OCI-LY3 (cell line): ENCODE measurements around the gene TTI1.

Source experiments
- H2AFZ ChIP-seq: fragments of 200-600, 300-600 bp; shearing (Covaris generic); 2 replicates; pipeline ENCODE4 v1.6.0; 2014; ENCODE audit warnings: antibody characterized with exemption, low read depth, low read length
- H3K27ac ChIP-seq: fragments of 200-600, 300-600 bp; sonication (generic); 2 replicates; pipeline ENCODE4 v1.5.1; 2014; ENCODE audit warnings: mild to moderate bottlenecking, low read length, moderate library complexity, mixed read lengths
- H3K27me3 ChIP-seq: fragments of 200-600, 300-600 bp; sonication (generic); 2 replicates; pipeline ENCODE4 v1.6.1; 2014; ENCODE audit warnings: low read depth, low read length, mixed read lengths
- H3K36me3 ChIP-seq: fragments of 200-600, 300-600 bp; sonication (generic); replicated peaks from 2 replicates; pipeline ENCODE3; 2014; ENCODE audit warnings: low read depth, low read length, mixed read lengths
- H3K4me1 ChIP-seq: fragments of 300-600, 200-600 bp; sonication (generic); 2 replicates; pipeline ENCODE4 v1.6.1; 2014; ENCODE audit warnings: low read length, mixed read lengths
- H3K4me2 ChIP-seq: fragments of 200-600, 300-600 bp; sonication (generic); 2 replicates; pipeline ENCODE4 v1.6.1; 2014; ENCODE audit warnings: low read length, mixed read lengths
- H3K4me3 ChIP-seq: fragments of 300-600, 200-600 bp; sonication (generic); 2 replicates; pipeline ENCODE4 v1.5.1; 2014; ENCODE audit warnings: antibody characterized with exemption, mild to moderate bottlenecking, low read length, moderate library complexity
- H3K79me2 ChIP-seq: fragments of 300-600, 200-600 bp; shearing (Covaris generic); 2 replicates; pipeline ENCODE4 v1.6.1; 2014; ENCODE audit warnings: mild to moderate bottlenecking, low read length, mixed read lengths
- H3K9ac ChIP-seq: fragments of 300-600, 200-600 bp; shearing (Covaris generic); 2 replicates; pipeline ENCODE4 v1.6.0; 2014; ENCODE audit warnings: mild to moderate bottlenecking, low read length, moderate library complexity
- H3K9me3 ChIP-seq: fragments of 200-600, 300-600 bp; shearing (Covaris generic); 2 replicates; pipeline ENCODE4 v1.6.1; 2014; ENCODE audit warnings: low read length, mixed read lengths; ENCODE audit not compliant: insufficient read depth
- H4K20me1 ChIP-seq: fragments of 200-600, 300-600 bp; sonication (generic); 2 replicates; pipeline ENCODE4 v1.6.1; 2016; ENCODE audit warnings: low read length, mixed read lengths; ENCODE audit not compliant: insufficient read depth
- EZH2phosphoT487 ChIP-seq: fragments of 200-600 bp; shearing (Covaris generic); IDR thresholded peaks from 2 replicates; pipeline ENCODE4 v1.6.1; 2018; ENCODE audit warnings: antibody characterized with exemption, mixed run types, low read depth
- TF ChIP-seq, protein P1 (sequence below): fragments of 200-600, 300-600 bp; sonication (generic); IDR thresholded peaks from 2 replicates; pipeline ENCODE4 v1.5.1; 2014; ENCODE audit warnings: antibody characterized with exemption, low read length, low read depth

Gene TTI1

DNA sequence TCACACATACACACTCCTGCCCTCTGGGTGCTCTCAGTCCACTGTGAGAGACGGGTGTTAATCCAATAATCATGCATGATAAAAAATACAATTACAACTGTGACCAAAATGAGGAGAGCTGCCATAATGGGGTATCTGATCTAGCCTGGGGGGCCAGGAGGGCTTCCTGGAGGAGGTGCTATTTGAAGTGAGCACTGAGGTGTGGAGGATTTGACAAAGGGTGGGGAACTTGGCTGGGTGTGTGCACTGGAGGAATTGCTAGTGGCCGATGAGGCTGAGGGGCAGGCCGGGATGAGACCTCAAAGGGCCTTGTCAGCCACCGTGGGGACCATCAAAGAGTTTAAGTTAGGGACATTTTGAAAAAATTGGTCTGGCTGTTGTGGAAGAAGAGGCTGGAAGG is 95.6 kb downstream of the TTI1 start:
- Histone ChIP-seq H3K27me3 (no peaks in the 10 kb centered on the region), H3K9ac (no peak overlapping the region), H3K27ac (no peak overlapping the region), H2AFZ (no peak overlapping the region), H3K4me3 (no peak overlapping the region), H3K4me1 (peaks cover 8% of the 10 kb centered on the region), H3K4me2 (no peak overlapping the region), H4K20me1 (no peaks in the 10 kb centered on the region), H3K36me3 (no peaks in the 10 kb centered on the region), H3K9me3 (no peaks in the 10 kb centered on the region), H3K79me2 (no peaks in the 10 kb centered on the region)
- TF ChIP-seq, protein P1, sequence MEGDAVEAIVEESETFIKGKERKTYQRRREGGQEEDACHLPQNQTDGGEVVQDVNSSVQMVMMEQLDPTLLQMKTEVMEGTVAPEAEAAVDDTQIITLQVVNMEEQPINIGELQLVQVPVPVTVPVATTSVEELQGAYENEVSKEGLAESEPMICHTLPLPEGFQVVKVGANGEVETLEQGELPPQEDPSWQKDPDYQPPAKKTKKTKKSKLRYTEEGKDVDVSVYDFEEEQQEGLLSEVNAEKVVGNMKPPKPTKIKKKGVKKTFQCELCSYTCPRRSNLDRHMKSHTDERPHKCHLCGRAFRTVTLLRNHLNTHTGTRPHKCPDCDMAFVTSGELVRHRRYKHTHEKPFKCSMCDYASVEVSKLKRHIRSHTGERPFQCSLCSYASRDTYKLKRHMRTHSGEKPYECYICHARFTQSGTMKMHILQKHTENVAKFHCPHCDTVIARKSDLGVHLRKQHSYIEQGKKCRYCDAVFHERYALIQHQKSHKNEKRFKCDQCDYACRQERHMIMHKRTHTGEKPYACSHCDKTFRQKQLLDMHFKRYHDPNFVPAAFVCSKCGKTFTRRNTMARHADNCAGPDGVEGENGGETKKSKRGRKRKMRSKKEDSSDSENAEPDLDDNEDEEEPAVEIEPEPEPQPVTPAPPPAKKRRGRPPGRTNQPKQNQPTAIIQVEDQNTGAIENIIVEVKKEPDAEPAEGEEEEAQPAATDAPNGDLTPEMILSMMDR: no peak
- no peak for TF ChIP-seq EZH2phosphoT487

DNA sequence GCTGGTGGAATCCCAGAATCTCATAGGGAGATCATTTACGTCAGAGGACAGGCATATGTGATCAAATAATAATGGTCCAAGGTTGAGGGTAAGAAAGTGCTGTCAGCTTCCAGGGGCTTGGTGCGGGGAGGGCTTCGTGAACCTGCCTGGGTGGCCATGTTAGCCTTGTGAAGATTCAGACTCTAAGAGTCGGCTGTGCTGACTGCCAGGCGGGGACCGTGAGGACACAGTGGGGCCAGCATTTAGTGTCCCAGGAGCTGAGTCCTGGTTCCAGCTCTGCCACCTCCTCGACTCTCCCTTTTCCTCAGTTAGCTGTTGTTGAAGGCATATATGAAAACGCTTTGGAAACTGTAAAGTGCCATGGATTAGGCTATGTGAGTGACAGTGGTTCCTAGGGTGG is 96.8 kb downstream of the TTI1 start:
- H3K27me3 ChIP-seq: no peaks in the 10 kb centered on the region
- peaks cover 4% of the 10 kb centered on the region; the same call in 1 of the 2 replicates for H3K4me1 ChIP-seq
- H2AFZ ChIP-seq: no peak overlapping the region
- no peak overlapping the region for H3K4me2 ChIP-seq
- H3K9me3 ChIP-seq: no peaks in the 10 kb centered on the region
- H4K20me1 ChIP-seq: no peaks in the 10 kb centered on the region
- H3K4me3 ChIP-seq: no peak overlapping the region
- TF ChIP-seq EZH2phosphoT487: no peak
- TF ChIP-seq, protein P1: no peak
- H3K9ac ChIP-seq: no peak overlapping the region
- H3K27ac ChIP-seq: no peak overlapping the region
- no peaks in the 10 kb centered on the region for H3K79me2 ChIP-seq
- H3K36me3 ChIP-seq: no peaks in the 10 kb centered on the region

DNA sequence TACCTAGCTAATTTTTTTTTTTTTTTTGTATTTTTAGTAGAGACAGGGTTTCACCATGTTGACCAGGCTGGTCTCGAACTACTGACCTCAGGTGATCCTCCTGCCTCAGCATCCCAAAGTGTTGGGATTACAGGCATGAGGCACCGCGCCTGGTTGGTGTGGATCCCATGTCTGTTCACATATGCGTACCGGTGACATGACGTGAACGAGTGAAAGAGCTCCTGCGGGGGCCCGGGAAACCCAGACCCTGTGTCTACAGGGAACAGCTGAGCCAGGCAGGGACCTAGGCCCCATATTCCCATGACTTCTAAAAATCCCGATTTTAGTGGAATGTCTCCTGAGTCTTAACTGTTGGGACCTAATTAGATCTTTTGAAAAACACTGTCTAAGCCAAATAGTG is 97.2 kb downstream of the TTI1 start:
- H4K20me1 ChIP-seq: no peaks in the 10 kb centered on the region
- TF ChIP-seq EZH2phosphoT487: no peak
- TF ChIP-seq, protein P1: no peak
- H3K4me2 ChIP-seq: no peak overlapping the region
- no peaks in the 10 kb centered on the region for H3K36me3 ChIP-seq
- peaks cover 4% of the 10 kb centered on the region; the same call in 1 of the 2 replicates for H3K4me1 ChIP-seq
- no peaks in the 10 kb centered on the region for H3K27me3 ChIP-seq
- no peak overlapping the region for H3K9ac ChIP-seq
- H3K79me2 ChIP-seq: no peaks in the 10 kb centered on the region
- H3K27ac ChIP-seq: no peak overlapping the region
- H3K9me3 ChIP-seq: no peaks in the 10 kb centered on the region
- H3K4me3 ChIP-seq: no peak overlapping the region
- no peak overlapping the region for H2AFZ ChIP-seq

DNA sequence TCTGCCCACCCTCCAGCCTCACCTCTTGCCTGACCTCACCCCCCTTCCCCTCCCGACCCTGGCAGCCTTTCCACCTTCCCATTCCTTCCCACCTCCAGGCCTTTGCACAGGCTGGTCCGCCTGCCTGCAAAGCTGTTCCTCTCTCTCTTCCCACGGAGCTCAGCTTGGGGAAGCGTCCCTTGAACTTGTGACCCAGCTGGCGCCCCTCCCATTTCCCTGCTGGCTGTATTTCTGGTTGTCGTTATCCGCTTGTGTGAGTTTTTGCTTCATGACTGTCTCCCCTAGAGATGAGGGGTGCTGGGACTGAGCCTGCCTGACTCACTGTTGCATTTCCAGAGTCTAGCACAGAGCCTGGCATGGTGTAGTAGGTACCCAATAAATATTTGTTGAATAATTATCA is 97.8 kb downstream of the TTI1 start:
- Histone ChIP-seq H3K79me2 (no peaks in the 10 kb centered on the region), H3K36me3 (no peaks in the 10 kb centered on the region), H2AFZ (no peak overlapping the region), H3K27me3 (no peaks in the 10 kb centered on the region), H3K9me3 (no peaks in the 10 kb centered on the region), H3K4me1 (peaks cover 4% of the 10 kb centered on the region; the same call in 1 of the 2 replicates), H3K27ac (no peak overlapping the region), H3K4me2 (no peak overlapping the region), H4K20me1 (no peaks in the 10 kb centered on the region), H3K9ac (no peak overlapping the region), H3K4me3 (no peak overlapping the region)
- TF ChIP-seq, protein P1: no peak
- TF ChIP-seq EZH2phosphoT487: no peak
